D721Med (cell line): ENCODE measurements around the gene DUXB.

ENCODE experiments used
- DNase-seq: peaks from one replicate; pipeline ENCODE4 v3.0.0; 2011; ENCODE audit warnings: low spot score; ENCODE audit not compliant: insufficient read length
- FAIRE-seq: peaks from 2 replicates; lab custom pipeline; 2011; peaks lifted over from hg19 to GRCh38; lab: Jason Lieb, UNC
- TF ChIP-seq, protein P1 (sequence below): IDR thresholded peaks from 2 replicates; pipeline ENCODE4 v1.5.1; 2012; ENCODE audit warnings: mild to moderate bottlenecking, control low read depth; ENCODE audit not compliant: insufficient read depth; ENCODE audit errors: missing control alignments

DUXB gene

GRCh38 chr16:75703306-75703705, 2.0 kb upstream of the DUXB start:
- DNase-seq (no peak), FAIRE-seq (no peak)
- TF ChIP-seq, protein P1, sequence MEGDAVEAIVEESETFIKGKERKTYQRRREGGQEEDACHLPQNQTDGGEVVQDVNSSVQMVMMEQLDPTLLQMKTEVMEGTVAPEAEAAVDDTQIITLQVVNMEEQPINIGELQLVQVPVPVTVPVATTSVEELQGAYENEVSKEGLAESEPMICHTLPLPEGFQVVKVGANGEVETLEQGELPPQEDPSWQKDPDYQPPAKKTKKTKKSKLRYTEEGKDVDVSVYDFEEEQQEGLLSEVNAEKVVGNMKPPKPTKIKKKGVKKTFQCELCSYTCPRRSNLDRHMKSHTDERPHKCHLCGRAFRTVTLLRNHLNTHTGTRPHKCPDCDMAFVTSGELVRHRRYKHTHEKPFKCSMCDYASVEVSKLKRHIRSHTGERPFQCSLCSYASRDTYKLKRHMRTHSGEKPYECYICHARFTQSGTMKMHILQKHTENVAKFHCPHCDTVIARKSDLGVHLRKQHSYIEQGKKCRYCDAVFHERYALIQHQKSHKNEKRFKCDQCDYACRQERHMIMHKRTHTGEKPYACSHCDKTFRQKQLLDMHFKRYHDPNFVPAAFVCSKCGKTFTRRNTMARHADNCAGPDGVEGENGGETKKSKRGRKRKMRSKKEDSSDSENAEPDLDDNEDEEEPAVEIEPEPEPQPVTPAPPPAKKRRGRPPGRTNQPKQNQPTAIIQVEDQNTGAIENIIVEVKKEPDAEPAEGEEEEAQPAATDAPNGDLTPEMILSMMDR, result no peak

- TF ChIP-seq, protein P1, result no peak
- FAIRE-seq, result no peak
- DNase-seq, result no peak
Measured at GRCh38 chr16:75702242-75702641, 981 bp upstream of the DUXB start.

GRCh38 chr16:75697571-75697970, 3.7 kb downstream of the DUXB start:
- FAIRE-seq (no peak), DNase-seq (no peak)

GRCh38 chr16:75695708-75696107, 5.6 kb downstream of the DUXB start:
- DNase-seq, result no peak
- FAIRE-seq, result no peak
- TF ChIP-seq, protein P1, result no peak

More at GRCh38 chr16:75697571-75697970, 3.7 kb downstream of the DUXB start:
- TF ChIP-seq, protein P1, result no peak

DNA sequence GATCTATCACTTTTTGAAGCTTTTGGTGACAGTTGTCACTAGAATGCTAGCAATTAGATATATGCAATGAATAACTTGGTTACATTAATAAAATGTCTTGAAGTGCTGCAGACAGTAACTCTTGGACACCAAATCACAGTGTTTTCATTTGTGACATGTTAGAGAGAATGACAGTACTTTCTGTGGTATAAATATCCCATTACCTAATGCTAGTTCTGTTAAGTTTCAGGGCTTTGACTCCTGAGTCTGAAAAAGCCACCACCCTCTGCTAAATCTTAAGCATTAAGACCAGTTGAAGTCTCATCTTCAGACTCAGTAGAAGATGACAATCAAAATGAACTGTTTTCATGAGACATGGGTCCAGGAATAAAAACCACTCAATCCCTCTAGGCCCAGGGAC, 13.9 kb downstream of the DUXB start:
- TF ChIP-seq, protein P1, result no peak
- FAIRE-seq (no peak), DNase-seq (no peak)

DNA sequence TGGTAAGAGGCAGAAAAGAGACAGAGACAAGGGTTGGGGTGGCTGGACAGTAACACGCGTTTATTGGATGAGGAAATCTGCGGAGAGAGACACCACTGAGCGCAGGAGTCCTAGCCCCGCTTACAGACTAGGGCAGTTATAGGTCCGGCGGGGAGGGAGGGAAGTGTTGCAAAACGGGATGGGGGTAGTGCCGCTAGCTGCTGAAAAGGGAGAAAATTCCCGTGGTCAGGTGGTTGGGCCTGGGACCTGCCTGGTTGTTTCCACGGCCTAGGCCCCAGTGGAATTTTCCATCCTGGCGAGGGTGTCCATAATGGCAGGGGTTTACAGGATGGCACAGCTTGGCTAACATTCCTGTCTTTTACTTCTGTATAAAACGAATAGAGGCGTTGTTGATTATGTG, 19.0 kb downstream of the DUXB start:
- DNase-seq (no peak), FAIRE-seq (no peak)
- TF ChIP-seq, protein P1, result no peak

- no peak for DNase-seq
- TF ChIP-seq, protein P1, result no peak
- FAIRE-seq, result no peak
Measured at GRCh38 chr16:75679366-75679765, 21.9 kb downstream of the DUXB start.
